K562 (cell line): ENCODE data around the gene LRRC61.
"Not testable (repeated sequence)": the region's sequence is repeated elsewhere in the genome, so short reads cannot be mapped to it uniquely, and the experiment has no call there.

Source experiments
- HCFC1 ChIP-seq: IDR thresholded peaks from 2 replicates; pipeline ENCODE4 v1.6.1; 2012; ENCODE audit warnings: low read depth, low read length, improper control_type of control experiment
- RFX5 ChIP-seq: IDR thresholded peaks from 2 replicates; pipeline ENCODE4 v1.6.1; 2011; ENCODE audit warnings: low read depth, mild to moderate bottlenecking, improper control_type of control experiment, low read length
- SAFB2 ChIP-seq: fragments of 200-400 bp; formaldehyde crosslinking; IDR thresholded peaks from 2 replicates; pipeline ENCODE4 v1.6.1; 2018; ENCODE audit warnings: borderline replicate concordance, low read length, low read depth, moderate library complexity; ENCODE audit not compliant: severe bottlenecking
- TCF7 ChIP-seq: sonication (generic); IDR thresholded peaks from 2 replicates; pipeline ENCODE4 v1.6.1; 2016; ENCODE audit warnings: antibody characterized with exemption, borderline replicate concordance
- ZNF507 ChIP-seq: conservative IDR thresholded peaks from 2 replicates; pipeline ENCODE4 v1.6.1; 2017; ENCODE audit warnings: missing genetic modification characterization, missing compliant biosample characterization
- TF ChIP-seq, protein P1 (sequence below), 3 experiments: IDR thresholded peaks in 2 of 3; conservative IDR thresholded peaks in 1 of 3; 2 replicates each; pipeline ENCODE4 v1.5.1; 2011 to 2012; ENCODE audit warnings: low read length in 3 of 3, mild to moderate bottlenecking in 3 of 3, control low read depth in 2 of 3, improper control_type of control experiment in 1 of 3, inconsistent platforms in 1 of 3, low read depth in 1 of 3, mixed read lengths in 1 of 3, moderate library complexity in 1 of 3; ENCODE audit not compliant: insufficient read depth in 2 of 3
- TF ChIP-seq, protein P2 (sequence below): fragments of 250-450 bp; sonication (Bioruptor Pico); IDR thresholded peaks from 2 replicates; pipeline ENCODE4 v1.5.0; 2021
- TF ChIP-seq, protein P3 (sequence below): IDR thresholded peaks from 2 replicates; pipeline ENCODE4 v1.6.1; 2016; ENCODE audit warnings: missing genetic modification characterization, missing compliant biosample characterization
- TF ChIP-seq, protein P4 (sequence below), 2 experiments: fragments of 450-650 bp; formaldehyde crosslinking in 1 of 2; IDR thresholded peaks; 2 replicates each; pipeline versions ENCODE4 v1.4.0 to v1.6.1; 2014 to 2020; ENCODE audit warnings: mild to moderate bottlenecking in 2 of 2, borderline replicate concordance in 1 of 2, low read depth in 1 of 2

DNA sequence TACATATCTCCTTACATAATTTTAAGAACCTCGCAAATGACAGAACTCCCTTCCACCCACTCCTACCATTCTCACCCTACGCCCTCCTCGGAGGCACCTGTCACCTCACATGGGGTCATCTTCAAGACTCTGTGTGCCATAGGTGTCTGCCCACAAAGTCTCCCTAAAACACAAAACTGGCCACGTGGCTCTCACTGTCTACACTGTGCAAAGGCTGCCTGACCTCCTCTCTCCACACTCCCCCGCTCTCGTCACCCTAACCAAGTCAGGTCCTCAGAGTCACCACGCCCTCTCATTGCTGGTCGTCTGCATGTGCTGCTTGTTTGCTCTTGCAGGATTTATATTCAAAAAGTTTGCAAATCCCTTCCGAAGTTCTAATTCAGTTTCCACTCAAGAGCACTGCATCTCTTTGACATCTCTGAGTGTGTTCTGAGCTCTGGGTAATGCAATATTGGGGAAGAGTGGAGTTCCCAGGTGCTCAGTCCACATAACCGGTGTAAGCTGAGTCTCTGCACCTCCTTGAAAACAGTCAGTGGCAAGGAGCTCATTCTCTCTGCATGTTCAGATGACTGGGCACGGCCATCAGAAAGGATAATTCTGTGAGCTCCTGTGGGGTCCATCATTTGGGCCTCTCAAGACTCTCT, 17.8 kb upstream of the LRRC61 start:
- TF ChIP-seq SAFB2; RFX5; ZNF507 (tag); HCFC1; TCF7: not testable (repeated sequence)
- TF ChIP-seq, protein P1, sequence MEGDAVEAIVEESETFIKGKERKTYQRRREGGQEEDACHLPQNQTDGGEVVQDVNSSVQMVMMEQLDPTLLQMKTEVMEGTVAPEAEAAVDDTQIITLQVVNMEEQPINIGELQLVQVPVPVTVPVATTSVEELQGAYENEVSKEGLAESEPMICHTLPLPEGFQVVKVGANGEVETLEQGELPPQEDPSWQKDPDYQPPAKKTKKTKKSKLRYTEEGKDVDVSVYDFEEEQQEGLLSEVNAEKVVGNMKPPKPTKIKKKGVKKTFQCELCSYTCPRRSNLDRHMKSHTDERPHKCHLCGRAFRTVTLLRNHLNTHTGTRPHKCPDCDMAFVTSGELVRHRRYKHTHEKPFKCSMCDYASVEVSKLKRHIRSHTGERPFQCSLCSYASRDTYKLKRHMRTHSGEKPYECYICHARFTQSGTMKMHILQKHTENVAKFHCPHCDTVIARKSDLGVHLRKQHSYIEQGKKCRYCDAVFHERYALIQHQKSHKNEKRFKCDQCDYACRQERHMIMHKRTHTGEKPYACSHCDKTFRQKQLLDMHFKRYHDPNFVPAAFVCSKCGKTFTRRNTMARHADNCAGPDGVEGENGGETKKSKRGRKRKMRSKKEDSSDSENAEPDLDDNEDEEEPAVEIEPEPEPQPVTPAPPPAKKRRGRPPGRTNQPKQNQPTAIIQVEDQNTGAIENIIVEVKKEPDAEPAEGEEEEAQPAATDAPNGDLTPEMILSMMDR (IDR thresholded peaks at IDR 0.05 in 2 of 3, conservative IDR thresholded peaks at IDR 0.05 in 1 of 3; ENCODE audit: insufficient read depth in 2 of 3, low read depth in 1 of 3, low read length in 3 of 3), result not testable (repeated sequence)
- TF ChIP-seq, protein P2, sequence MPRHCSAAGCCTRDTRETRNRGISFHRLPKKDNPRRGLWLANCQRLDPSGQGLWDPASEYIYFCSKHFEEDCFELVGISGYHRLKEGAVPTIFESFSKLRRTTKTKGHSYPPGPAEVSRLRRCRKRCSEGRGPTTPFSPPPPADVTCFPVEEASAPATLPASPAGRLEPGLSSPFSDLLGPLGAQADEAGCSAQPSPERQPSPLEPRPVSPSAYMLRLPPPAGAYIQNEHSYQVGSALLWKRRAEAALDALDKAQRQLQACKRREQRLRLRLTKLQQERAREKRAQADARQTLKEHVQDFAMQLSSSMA, result not testable (repeated sequence)
- TF ChIP-seq, protein P3, sequence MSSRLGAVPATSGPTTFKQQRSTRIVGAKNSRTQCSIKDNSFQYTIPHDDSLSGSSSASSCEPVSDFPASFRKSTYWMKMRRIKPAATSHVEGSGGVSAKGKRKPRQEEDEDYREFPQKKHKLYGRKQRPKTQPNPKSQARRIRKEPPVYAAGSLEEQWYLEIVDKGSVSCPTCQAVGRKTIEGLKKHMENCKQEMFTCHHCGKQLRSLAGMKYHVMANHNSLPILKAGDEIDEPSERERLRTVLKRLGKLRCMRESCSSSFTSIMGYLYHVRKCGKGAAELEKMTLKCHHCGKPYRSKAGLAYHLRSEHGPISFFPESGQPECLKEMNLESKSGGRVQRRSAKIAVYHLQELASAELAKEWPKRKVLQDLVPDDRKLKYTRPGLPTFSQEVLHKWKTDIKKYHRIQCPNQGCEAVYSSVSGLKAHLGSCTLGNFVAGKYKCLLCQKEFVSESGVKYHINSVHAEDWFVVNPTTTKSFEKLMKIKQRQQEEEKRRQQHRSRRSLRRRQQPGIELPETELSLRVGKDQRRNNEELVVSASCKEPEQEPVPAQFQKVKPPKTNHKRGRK (tag), result not testable (repeated sequence)
- TF ChIP-seq, protein P4, sequence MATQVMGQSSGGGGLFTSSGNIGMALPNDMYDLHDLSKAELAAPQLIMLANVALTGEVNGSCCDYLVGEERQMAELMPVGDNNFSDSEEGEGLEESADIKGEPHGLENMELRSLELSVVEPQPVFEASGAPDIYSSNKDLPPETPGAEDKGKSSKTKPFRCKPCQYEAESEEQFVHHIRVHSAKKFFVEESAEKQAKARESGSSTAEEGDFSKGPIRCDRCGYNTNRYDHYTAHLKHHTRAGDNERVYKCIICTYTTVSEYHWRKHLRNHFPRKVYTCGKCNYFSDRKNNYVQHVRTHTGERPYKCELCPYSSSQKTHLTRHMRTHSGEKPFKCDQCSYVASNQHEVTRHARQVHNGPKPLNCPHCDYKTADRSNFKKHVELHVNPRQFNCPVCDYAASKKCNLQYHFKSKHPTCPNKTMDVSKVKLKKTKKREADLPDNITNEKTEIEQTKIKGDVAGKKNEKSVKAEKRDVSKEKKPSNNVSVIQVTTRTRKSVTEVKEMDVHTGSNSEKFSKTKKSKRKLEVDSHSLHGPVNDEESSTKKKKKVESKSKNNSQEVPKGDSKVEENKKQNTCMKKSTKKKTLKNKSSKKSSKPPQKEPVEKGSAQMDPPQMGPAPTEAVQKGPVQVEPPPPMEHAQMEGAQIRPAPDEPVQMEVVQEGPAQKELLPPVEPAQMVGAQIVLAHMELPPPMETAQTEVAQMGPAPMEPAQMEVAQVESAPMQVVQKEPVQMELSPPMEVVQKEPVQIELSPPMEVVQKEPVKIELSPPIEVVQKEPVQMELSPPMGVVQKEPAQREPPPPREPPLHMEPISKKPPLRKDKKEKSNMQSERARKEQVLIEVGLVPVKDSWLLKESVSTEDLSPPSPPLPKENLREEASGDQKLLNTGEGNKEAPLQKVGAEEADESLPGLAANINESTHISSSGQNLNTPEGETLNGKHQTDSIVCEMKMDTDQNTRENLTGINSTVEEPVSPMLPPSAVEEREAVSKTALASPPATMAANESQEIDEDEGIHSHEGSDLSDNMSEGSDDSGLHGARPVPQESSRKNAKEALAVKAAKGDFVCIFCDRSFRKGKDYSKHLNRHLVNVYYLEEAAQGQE (IDR thresholded peaks at IDR 0.05; ENCODE audit: borderline replicate concordance), result not testable (repeated sequence)
- TF ChIP-seq, protein P4 (CRISPR knock-in tag; IDR thresholded peaks at IDR 0.05; ENCODE audit: low read depth), result not testable (repeated sequence)
